Medulla oblongata (tissue), 1 donor: Measurements from ENCODE around the gene SETD2.

Experiments
- DNase-seq: peaks from one replicate; pipeline ENCODE4 v3.0.0-alpha.2; 2015; ENCODE audit errors: extremely low spot score

Gene SETD2

DNA sequence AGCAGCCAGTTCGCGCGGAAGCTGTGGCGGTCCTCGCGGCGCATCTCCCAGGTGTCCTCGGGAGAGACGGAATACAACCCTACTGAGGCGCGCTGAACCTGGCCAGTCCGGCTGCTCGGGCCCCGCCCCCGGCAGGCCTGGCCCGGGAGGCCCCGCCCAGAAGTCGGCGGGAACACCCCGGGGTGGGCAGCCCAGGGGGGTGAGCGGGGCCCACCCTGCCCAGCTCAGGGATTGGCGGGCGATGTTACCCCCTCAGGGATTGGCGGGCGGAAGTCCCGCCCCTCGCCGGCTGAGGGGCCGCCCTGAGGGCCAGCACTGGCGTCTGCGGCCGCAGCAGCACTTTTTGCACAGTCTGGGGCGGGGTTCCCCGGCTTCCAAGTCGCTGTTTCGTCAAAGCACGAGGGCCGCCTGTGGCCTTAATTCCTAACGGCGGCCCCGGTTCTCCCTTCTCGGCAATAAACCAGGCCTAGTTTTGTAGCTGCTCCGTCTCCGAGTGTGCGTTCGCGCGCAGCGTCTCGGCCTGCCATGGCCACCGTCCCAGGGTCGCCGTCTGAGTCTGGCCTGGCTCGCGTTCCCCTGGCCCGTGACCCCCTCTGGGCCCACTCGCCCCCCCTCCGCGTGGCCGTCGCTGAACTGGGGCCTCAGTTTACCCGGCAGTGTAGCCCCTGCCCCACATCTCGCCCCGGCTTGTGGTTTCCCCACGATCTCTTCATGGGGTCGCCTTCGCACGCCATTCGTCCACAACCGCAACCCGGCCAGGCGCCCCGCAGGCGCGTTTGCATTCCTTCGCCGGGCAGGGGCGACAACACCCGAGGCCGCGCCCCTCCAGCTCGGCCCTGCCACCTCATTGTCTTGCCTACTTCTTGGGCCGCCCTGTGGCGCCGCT lies 154.4 kb downstream of the SETD2 start:
- peak; percentile 94 for DNase-seq

- no peak for DNase-seq
Observed at GRCh38 chr3:47008851-47009224, 155.1 kb downstream of the SETD2 start.

DNA sequence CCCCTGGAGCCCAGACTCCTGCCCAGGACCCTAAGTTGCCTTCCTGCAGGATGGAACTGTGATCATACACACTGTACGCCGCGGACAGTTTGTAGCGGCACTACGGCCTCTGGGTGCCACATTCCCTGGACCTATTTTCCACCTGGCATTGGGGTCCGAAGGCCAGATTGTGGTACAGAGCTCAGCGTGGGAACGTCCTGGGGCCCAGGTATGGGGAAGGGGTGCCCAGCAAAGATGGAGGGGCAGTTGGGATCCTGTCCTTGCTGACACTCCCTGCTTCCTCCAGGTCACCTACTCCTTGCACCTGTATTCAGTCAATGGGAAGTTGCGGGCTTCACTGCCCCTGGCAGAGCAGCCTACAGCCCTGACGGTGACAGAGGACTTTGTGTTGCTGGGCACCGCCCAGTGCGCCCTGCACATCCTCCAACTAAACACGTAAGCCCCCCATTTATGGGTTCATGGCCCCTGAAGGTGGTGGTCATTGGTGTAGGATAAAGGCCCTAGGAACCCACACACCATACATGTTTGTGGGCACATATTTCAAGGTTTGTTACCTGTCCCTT lies 155.6 kb downstream of the SETD2 start:
- no peak for DNase-seq

GRCh38 chr3:47007482-47008233 lies 156.3 kb downstream of the SETD2 start:
- DNase-seq: no peak

- DNase-seq: no peak
Observed at GRCh38 chr3:47007001-47007400, 156.9 kb downstream of the SETD2 start.

DNA sequence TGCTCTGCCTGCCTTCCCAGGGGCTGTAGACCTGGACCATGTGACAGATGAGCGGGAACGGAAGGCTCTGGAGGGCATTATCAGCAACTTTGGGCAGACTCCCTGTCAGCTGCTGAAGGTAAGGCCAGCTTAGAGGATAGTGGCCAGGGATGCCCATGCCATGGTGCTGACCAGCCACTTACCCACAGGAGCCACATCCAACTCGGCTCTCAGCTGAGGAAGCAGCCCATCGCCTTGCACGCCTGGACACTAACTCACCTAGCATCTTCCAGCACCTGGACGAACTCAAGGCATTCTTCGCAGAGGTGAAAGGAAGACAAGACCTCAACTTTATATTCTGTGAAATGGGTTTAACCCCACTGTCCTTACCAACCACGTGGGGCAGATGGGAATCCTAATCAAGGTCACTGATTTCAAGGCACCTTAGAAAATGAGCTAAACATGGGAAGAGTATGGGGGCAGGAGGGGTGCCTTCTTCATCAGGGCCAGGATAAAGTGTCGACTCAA lies 157.7 kb downstream of the SETD2 start:
- no peak for DNase-seq

DNA sequence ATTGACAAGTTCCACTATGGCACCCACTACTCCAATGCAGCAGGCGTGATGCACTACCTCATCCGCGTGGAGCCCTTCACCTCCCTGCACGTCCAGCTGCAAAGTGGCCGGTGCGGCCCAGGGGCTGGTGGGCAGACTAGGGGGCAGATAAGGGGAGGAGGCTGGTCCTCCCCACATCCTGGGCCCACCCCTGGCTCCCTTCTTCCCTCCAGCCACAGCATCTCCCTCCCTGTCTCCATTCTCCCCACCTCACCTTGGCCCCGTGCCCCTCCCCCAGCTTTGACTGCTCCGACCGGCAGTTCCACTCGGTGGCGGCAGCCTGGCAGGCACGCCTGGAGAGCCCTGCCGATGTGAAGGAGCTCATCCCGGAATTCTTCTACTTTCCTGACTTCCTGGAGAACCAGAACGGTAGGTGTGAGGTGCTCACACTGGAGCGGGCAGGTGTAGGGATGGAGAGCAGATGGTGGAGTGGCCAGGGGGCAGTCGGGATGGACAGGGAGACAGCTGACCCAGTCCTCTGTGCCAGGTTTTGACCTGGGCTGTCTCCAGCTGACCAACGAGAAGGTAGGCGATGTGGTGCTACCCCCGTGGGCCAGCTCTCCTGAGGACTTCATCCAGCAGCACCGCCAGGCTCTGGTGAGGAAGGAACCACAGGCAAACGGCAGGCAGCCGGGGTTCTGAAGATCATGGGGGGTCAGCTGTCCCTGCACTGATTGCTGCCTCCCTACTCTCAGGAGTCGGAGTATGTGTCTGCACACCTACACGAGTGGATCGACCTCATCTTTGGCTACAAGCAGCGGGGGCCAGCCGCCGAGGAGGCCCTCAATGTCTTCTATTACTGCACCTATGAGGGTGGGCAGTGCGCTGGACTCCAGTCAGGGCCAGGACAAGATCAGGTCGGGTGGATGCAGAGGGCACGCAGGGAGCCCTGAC lies 158.4 kb downstream of the SETD2 start:
- no peak for DNase-seq

DNA sequence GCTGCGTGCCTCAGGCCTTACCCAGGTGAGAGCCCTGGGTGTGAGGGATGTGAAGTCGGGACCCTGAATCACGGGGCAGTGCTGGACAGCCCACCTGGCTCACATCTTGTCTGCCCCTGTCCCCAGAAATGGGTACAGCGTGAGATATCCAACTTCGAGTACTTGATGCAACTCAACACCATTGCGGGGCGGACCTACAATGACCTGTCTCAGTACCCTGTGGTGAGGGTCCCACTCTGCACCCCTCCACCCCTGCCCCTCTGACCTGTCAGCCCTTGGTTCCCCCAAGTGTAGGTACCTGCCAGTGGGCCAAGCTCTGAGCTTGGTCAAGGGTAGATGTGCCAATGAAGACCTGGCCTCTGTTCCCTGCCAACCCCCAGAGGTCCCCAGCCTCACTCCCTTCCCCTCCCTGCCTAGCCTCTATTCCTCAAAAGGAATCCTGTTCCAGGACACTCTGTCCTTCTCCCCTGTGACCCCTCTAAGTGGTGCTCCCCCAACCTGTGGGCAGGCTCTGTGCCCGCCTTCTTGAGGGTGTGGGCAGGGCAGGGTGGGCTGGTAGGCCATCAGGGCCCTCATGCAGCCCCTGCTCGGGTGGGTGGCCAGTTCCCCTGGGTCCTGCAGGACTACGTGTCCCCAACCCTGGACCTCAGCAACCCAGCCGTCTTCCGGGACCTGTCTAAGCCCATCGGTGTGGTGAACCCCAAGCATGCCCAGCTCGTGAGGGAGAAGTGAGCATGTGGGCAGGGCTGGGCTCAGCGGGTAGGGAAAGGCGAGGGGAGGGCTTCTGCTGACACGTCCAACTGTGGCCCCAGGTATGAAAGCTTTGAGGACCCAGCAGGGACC lies 159.3 kb downstream of the SETD2 start:
- DNase-seq: no peak

- no peak for DNase-seq
Observed at GRCh38 chr3:47003461-47004368, 160.2 kb downstream of the SETD2 start.

- no peak for DNase-seq
Observed at GRCh38 chr3:47003056-47003410, 160.9 kb downstream of the SETD2 start.

GRCh38 chr3:47002171-47003055 lies 161.5 kb downstream of the SETD2 start:
- DNase-seq: no peak

DNA sequence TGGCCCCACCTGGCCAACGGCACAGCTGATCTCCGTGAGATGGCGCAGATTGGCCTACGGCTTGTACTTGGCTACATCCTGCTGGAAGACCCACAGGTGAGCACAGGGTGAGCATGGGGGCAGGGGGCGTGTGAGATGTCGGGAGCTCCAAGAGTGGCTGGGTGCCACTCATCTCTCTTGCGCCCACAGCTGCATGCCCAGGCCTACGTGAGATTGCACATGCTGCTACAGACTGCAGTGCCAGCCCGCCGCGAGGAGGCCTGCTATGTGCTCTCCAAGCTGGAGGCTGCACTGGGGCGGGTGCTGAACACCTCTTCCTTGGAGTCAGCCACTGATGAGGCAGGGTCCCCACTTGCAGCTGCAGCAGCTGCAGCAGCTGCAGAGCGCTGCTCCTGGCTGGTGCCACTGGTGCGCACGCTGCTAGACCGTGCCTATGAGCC lies 162.2 kb downstream of the SETD2 start:
- no peak for DNase-seq

DNA sequence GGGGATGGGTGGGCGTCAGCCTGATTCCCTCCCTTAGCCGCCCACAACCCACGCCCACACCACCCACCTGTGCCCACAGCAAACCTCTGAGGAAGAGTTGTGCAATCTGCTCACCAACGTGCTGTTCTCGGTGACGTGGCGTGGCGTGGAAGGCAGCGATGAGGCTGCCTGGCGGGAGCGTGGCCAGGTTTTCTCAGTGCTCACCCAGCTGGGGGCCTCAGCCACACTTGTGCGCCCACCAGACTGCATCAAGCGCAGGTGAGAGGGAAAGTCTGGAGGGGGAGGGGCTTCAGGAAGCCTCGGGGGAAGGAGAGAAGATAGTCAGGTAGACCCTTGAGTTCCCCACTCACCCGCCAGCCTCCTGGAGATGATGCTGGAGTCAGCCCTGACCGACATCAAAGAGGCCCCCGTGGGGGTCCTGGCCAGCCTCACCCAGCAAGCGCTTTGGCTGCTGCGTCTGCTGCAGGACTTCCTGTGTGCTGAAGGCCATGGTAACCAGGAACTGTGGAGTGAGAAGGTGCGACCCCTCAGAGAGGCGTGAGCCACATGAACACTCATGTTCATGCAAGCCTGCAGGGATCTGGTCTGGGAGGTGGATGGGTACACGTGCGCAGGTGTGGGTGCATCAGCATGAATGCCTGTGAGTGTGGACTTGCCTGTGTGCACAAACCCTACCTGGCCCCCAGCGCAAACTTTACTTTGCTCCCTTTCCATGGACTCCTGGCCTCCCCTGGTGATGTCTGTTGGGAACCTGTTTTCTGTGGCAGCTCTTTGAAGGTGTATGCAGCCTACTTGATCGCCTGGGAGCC lies 162.8 kb downstream of the SETD2 start:
- no peak for DNase-seq

DNA sequence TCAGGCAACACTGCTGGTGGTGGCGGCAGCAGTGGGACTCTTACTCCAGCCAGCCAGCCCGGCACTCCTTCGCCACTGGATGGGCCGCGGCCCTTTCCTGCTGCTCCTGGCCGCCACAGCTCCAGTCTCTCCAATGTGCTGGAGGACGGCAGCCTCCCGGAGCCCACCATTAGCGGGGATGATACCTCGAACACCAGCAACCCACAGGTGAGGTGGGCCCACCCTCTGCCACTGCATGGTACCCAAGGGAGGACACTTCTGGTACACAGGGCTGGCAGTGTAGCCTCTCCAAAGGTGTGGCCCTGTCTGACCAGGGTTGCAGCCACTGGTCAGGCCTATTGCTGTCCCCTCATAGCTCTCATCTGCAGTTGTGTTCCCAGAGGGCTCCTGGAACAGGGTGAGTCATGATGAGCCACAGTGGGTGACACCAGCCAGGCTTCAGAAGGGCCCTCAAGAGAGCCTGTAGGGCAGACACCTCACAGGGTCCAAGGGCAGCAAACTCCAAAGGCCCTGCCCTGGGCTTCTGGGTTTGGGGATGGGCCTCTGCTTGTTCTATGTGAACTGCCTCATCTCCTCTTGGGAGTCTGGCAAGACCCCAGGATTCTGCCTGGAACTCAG lies 163.6 kb downstream of the SETD2 start:
- no peak for DNase-seq

GRCh38 chr3:46999516-47000197 lies 164.3 kb downstream of the SETD2 start:
- DNase-seq: no peak

DNA sequence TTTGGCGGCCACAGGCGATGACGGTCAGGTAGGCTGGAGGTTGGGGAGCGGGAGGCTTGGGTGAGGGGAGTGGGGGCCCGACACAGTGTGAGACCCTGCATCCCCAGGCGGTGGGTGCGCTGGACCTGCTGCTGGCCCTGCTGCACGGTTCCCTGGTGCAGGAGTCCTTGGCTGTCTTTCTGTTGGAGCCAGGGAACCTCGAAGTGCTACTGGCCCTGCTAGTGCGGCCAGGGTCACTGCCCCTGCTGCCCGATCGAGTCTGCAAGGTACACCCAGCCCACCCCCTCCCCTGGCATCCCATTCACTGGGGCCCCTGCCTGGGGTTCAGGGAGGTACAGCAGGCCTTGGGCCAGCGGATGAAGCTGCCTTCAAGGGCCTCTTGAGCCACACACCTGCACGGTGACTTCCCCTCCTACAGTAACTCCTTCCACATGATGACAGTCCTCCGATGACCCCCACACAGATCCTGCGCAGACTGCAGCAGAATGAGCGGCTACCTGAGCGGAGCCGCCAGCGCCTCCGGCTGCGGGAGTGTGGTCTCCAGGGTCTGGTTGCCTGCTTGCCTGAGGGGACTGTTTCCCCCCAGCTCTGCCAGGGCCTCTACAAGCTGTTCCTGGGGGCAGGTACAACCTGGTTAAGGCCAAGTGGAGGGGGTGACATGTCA lies 164.9 kb downstream of the SETD2 start:
- no peak for DNase-seq
